Kasumi-1 (cell line): ENCODE results near the gene KCND2.
"Not testable (repeated sequence)": the region's sequence is repeated elsewhere in the genome, so short reads cannot be mapped to it uniquely, and the experiment has no call there.

Experiments used
- DNase-seq, 2 experiments: peaks; one replicate each; lab custom pipeline; 2025; lab: John Stamatoyannopoulos, UW

The KCND2 gene

GRCh38 chr7:120502132-120502531 is 229.2 kb downstream of the KCND2 start:
- DNase-seq: no peak

- no peak for DNase-seq
These were observed 229.8 kb downstream of the KCND2 start for GRCh38 chr7:120502825-120503224.

- no peak for DNase-seq
These were observed 231.4 kb downstream of the KCND2 start for GRCh38 chr7:120504386-120504785.

GRCh38 chr7:120505770-120506169 is 232.8 kb downstream of the KCND2 start:
- no peak for DNase-seq

DNA sequence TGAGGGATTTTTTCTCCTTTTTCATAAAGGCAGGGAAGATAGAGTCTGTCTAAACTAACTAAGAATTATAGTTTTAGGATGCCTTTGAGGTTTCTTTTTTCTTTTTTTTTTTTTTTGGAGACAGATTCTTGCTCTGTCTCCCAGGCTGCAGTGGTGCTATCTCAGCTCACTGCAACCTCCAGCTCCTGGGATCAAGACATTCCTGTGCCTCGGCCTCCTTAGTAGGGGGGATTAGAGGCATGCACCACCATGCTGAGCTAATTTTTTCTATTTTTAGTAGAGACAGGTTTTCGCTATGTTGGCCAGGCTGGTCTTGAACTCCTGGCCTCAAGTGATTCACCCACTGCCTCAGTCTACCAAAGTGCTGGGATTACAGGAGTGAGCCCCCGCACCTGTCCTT is 239.7 kb downstream of the KCND2 start:
- no peak for DNase-seq

GRCh38 chr7:120519224-120519623 is 246.2 kb downstream of the KCND2 start:
- no peak for DNase-seq

- DNase-seq: no peak
These were observed 249.1 kb downstream of the KCND2 start for GRCh38 chr7:120521761-120522737.

- DNase-seq: no peak
These were observed 251.0 kb downstream of the KCND2 start for GRCh38 chr7:120523985-120524384.

DNA sequence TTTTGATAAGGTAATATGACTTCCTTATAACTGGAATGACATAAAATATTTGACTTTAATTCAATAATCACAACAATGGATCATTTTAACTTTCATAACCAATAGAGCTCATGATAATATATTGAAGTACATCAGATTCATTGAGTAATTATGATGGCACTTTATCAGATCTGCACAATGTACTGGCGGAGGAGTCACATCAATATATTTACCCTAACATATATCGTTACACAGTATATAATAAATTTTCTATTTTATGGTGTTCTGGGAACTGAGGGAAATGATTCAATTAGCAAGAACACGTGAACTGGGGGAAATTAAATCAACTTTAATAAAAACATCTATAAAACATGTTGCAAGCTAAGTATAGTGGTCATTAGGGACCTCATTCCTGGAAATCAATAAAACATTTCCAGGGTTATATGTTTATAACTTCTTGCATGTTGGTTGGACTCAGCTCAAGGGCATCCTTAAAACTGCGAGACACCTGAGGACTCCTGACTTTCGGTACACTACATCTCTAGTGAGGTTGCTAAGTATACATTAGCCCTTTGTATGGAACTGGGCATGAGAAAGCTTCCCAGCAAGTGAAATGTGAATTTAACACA is 254.0 kb downstream of the KCND2 start:
- DNase-seq: no peak

- no peak for DNase-seq
These were observed 256.8 kb downstream of the KCND2 start for GRCh38 chr7:120529736-120530135.

- no peak for DNase-seq
These were observed 265.4 kb downstream of the KCND2 start for GRCh38 chr7:120538335-120538734.

GRCh38 chr7:120539321-120539720 is 266.3 kb downstream of the KCND2 start:
- DNase-seq: no peak

DNA sequence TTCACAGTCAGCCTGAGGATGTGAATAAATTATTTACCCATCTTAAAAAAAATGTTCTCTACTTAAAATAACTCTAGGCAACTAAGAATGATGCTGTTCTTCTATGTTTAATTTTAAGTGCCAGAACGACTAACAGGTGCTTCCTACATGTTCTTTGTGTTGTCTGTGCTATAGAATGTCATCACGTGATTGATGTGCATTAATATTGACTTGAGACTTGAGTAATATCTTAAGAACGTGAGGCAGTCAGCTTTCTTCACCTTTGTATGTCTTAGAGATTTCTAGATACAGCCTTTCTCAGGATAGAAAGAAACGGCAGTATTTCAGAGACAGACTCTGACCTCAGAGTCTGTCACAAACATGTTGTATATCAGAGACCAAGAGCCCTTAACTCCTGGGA is 274.6 kb downstream of the KCND2 start:
- DNase-seq: no peak

- DNase-seq: peak; percentile 61
These were observed 277.6 kb downstream of the KCND2 start for GRCh38 chr7:120550494-120551048.

GRCh38 chr7:120553491-120553890 is 280.5 kb downstream of the KCND2 start:
- DNase-seq: no peak

- DNase-seq: peak; percentile 57 to 79
These were observed 282.1 kb downstream of the KCND2 start for GRCh38 chr7:120554960-120555571.

GRCh38 chr7:120564145-120564544 is 291.2 kb downstream of the KCND2 start:
- no peak for DNase-seq

DNA sequence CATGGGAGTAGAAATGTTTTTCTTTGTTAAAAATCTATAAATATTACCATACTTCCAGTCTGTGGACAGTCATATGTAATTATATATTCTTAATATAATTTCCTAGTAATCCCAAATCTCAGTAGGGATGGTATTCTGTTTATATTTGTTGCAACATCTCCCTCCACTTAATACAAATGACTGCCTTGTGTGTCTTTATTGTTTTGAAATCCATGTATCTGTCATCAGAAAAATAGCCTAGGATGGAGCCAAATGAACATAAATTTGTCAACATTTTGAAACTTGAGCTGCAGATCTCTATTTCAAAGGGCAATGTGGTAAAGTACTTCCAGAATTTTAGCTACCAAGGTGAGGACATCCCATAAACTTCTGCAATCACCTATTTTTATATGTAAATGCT is 294.2 kb downstream of the KCND2 start:
- no peak for DNase-seq

DNA sequence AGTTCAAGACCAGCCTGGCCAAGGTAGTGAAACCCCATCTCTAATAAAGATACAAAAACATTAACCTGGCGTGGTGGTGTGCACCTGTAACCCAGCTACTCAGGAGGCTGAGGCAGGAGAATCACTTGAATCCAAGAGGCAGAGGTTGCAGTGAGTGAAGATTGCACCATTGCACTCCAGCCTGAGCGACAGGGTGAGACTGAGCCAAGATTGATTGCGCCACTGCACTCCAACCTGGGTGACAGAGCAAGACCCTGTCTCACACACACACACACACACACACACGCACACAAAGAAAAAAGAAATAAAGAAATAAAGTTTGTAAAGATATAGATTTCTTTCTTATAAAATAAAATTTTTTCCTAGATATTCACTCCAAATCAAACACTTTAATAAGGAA is 305.7 kb downstream of the KCND2 start:
- not testable (repeated sequence) for DNase-seq

GRCh38 chr7:120582916-120583315 is 309.9 kb downstream of the KCND2 start:
- DNase-seq: no peak

GRCh38 chr7:120583899-120584586 is 311.1 kb downstream of the KCND2 start:
- DNase-seq: no peak

GRCh38 chr7:120586571-120586970 is 313.6 kb downstream of the KCND2 start:
- DNase-seq: no peak
